Lower leg skin (tissue), 4 donors: ENCODE results near the gene KLF7. TPM values are rescaled to one million over a fixed set of nuclear protein-coding genes. Genes with fewer than 3 reads are reported as not detected.

Experiments used
- DNase-seq, 2 donors: peaks; one replicate each; pipeline ENCODE4 v3.0.0-alpha.2; 2019; ENCODE audit warnings: low spot score in 2 of 2
- H3K4me3 ChIP-seq: fragments of 200-600 bp; sonication (generic); 2 replicates; pipeline ENCODE4 v1.5.1; 2017; ENCODE audit warnings: mild to moderate bottlenecking, low read depth; ENCODE audit not compliant: poor library complexity, severe bottlenecking
- POLR2A ChIP-seq, 2 donors: fragments of 450-650 bp; IDR thresholded peaks; one replicate each; pipeline ENCODE4 v1.6.1; 2016 to 2017; ENCODE audit warnings: antibody characterized with exemption in 2 of 2, mild to moderate bottlenecking in 1 of 2, moderate library complexity in 1 of 2
- WGBS, 2 donors: methylation state at CpG; one replicate each; pipeline ENCODE4 v1.1.5; 2018; 5-methylcytosine and 5-hydroxymethylcytosine counted together
- intact Hi-C: fragments of 100-400 bp; cut with DNase I; formaldehyde crosslinking; loops from one replicate; pipeline ENCODE4 v1.15.0; 2023; ENCODE audit warnings: low total_unique reads
- total RNA-seq, 4 donors: library from RNA; depleted of rRNA; stranded (reverse); fragments of >200 nt; gene quantifications; one replicate each; pipeline ENCODE4 v1.1.0, GENCODE V29; 2016
- TF ChIP-seq, protein P1 (sequence below), 3 donors: fragments of 450-650 bp; IDR thresholded peaks; one replicate each; pipeline ENCODE4 v1.5.1; 2016; ENCODE audit warnings: antibody characterized with exemption in 3 of 3, mild to moderate bottlenecking in 3 of 3, moderate library complexity in 2 of 3

Gene KLF7
- total RNA-seq, 4 donors from 2014 or later: 10.7 to 26.4 (median 13.5) TPM

DNA sequence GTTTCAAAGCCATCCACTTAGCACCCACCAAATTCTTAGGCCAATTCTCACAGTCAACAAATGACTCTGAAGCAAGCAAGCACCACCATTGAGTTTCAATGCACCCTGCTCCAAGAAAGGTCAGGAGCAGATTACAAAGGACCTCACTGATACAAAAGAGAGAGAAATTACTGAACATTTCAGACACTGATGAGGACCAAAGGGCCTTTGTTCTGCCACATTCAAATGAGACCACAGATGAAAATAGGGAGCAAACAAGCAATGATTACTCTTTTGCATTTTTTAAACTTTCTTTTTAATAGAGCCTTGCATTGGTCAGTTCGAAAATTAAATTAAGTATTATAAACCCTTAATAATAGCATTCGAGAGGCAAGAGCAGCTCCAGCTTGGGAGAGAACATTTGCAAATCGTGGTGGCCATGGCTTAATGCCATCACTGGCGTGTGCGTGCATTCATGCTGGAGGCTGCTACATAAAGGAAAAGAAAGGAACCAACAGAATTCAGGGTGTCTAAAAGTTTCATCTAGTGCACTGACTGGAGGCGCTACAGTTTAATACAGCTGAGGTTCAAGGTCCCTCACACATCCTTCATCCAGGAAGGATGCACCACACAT lies 87.5 kb downstream of the KLF7 start:
- no peak overlapping the region for H3K4me3 ChIP-seq
- no peak for DNase-seq
- 92 to 93% methylated on average over 6 of the region's 6 CpGs for WGBS, 2 donors
- intact Hi-C loops: no loop called here
- TF ChIP-seq, protein P1, sequence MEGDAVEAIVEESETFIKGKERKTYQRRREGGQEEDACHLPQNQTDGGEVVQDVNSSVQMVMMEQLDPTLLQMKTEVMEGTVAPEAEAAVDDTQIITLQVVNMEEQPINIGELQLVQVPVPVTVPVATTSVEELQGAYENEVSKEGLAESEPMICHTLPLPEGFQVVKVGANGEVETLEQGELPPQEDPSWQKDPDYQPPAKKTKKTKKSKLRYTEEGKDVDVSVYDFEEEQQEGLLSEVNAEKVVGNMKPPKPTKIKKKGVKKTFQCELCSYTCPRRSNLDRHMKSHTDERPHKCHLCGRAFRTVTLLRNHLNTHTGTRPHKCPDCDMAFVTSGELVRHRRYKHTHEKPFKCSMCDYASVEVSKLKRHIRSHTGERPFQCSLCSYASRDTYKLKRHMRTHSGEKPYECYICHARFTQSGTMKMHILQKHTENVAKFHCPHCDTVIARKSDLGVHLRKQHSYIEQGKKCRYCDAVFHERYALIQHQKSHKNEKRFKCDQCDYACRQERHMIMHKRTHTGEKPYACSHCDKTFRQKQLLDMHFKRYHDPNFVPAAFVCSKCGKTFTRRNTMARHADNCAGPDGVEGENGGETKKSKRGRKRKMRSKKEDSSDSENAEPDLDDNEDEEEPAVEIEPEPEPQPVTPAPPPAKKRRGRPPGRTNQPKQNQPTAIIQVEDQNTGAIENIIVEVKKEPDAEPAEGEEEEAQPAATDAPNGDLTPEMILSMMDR (IDR thresholded peaks at IDR 0.05): no peak
- TF ChIP-seq POLR2A (IDR thresholded peaks at IDR 0.05): no peak

DNA sequence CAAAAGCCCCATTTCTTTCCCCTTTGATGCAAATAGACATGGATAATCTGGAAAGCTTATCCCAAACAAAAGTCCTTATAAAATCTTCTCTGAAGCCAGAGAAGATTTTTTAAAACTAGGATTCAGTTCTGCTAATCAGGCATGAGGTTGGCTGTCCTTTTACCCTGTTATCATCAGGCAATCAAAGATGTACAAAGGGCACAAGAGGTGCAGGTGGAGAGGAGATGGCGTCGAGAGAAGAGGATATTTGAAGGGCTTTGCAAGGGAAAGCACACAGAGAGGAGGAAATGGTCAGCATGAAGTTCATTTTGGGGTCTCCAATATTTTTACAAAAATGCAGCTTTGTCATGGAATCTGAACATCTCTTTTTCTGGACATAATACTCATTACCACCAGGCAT lies 88.5 kb downstream of the KLF7 start:
- intact Hi-C loops: no loop called here
- DNase-seq: no peak
- H3K4me3 ChIP-seq: no peak overlapping the region
- 96% methylated on average over 2 of the region's 2 CpGs for WGBS, 2 donors
- TF ChIP-seq, protein P1 (IDR thresholded peaks at IDR 0.05): no peak
- TF ChIP-seq POLR2A (IDR thresholded peaks at IDR 0.05): no peak

DNA sequence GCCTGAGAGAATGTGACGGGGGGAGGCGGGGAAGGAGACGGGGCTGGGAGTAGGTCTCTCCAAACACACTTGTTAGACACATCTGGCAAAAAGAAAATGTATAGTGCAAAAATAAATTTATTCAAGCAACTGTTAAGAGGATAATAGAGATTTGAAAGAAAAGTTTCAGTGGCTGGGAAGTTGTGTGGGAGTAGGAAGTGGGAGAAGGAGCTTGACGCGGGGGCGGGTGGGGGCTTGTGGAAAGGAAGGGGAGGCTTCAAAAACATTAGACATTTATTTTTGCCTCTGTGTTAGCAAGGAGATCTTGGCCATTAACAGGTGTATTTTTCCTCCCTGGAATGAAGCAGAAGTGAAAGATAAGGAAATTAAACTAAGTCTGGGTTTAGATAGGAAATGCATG lies 90.3 kb downstream of the KLF7 start:
- no peak for DNase-seq
- TF ChIP-seq POLR2A (IDR thresholded peaks at IDR 0.05): no peak
- TF ChIP-seq, protein P1 (IDR thresholded peaks at IDR 0.05): no peak
- H3K4me3 ChIP-seq: no peak overlapping the region
- 89 to 91% methylated on average over 6 of the region's 6 CpGs for WGBS, 2 donors
- intact Hi-C loops: no loop called here

DNA sequence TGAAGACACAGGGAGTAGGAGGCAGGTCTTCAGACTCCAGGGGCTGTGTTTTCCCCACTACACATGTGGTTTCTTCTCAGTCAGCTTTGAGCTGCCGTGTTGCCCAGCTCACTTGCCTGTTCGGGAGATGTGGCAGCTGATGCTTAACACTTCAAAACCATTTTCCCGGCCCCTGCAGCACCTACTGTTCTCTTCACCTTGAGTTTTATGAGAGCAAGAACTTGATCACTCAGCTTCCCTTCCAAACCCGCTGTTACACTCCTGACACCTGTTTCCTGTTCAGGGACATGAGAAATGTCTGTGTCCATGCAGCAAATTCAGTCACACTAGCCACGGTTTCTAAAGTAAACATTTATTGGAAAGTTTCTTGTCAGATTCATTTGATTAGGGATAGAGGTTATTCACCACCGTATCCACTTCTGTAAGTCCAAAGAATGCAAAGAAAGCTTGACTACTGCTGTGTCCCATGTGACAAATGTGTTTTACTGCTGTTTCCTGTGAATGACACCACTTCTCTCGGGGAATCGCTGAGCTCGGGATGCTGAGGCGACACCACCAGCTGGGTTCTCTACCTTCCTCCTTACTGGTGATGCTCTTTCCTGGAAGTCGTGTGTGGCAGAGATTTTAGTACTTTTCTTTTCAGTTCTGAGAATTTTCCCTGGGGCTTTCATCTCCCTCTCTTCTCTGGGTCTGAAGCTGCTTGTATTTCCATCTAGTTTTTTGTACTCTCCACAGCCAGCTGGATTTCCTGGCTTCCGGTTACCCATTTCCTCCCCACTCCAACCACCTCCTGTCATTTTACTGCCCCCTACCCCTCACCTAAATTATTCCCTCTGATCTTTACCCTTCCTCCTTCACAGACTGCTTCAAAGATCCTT lies 91.7 kb downstream of the KLF7 start:
- TF ChIP-seq, protein P1 (IDR thresholded peaks at IDR 0.05): no peak
- no peak for TF ChIP-seq POLR2A (IDR thresholded peaks at IDR 0.05)
- intact Hi-C loops: no loop called here
- WGBS, 2 donors: 14 to 21% methylated on average over 12 of the region's 12 CpGs
- no peak overlapping the region for H3K4me3 ChIP-seq
- DNase-seq: no peak

DNA sequence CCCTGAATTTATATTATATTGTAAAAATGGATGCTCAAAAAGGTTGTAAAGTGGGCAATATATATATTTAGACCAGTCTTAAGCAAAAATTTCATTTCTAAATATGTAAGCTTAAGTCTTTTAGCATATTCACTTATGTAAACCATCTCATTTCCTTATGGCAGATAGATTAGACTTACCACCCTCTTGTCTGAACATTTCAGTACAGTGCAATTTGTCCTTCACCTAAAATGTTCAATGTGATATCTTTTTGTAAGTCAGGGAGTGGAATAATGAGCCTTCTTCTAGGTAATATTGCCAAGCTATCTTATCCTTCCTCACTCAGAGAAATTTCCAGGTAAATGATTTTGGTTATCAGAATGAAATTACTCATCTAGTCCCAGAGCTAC lies 92.3 kb downstream of the KLF7 start:
- intact Hi-C loops: no loop called here
- TF ChIP-seq, protein P1 (IDR thresholded peaks at IDR 0.05): no peak
- no peak for TF ChIP-seq POLR2A (IDR thresholded peaks at IDR 0.05)
- H3K4me3 ChIP-seq: no peak overlapping the region
- DNase-seq: no peak
